ENCODE results near the gene HIGD1B.

HIGD1B gene

DNA sequence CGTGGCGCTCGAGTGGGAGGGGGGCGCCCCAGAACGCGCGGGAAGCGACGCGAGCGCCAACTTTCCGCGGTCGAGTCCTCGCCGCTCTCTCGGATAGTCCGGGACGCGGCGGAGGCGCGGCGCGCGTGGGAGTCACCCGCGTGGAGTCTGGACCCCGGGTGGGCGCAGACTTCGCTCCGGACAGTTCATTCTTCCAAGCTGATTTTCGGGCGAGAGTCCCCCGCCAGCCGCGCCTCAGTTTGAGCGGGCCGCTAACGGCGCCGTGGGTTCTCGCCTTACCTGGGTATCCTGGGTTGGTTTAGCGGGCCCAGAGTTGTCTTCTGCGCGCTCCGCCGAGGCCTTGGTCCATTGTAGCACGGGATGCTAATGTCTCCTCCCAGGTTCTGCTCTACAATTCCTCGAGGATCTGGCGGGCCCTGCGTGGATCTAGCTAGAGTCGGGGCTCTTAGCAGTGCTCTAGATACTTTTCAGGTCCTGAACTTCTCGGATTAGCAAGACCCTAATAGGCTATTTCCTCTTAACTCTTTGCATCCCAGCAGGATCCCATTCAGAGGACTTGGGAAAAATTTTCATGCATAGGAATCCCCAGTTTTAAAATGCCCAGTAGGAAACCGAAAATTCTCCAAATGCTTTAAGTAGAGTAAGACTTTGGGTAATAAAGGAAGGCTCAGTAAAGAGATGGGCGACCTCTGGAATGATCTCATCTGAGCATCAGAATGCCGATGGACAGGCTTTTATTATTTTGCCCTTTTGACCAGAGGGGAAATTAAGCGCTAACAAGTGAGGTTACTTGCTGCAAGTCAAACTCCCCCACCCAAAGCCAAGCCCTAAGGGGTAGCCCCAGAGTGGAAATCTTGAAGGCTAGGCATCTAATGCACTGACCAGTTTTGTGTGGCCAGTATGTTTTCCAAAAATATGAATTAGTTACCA lies 17.1 kb upstream of the HIGD1B start (continued):
- TF ChIP-seq ZFP3 (tag by site-specific recombination; IDR thresholded peaks at IDR 0.05; ENCODE audit: low read depth) (no peak), ZNF157 (tag by site-specific recombination; IDR thresholded peaks at IDR 0.05) (no peak), ZNF324 (tag by site-specific recombination; IDR thresholded peaks at IDR 0.05) (peak; percentile 67; the same call in 1 of the 2 replicates), ZNF433 (tag by site-specific recombination; IDR thresholded peaks at IDR 0.05; ENCODE audit: low read depth) (no peak), WT1 (tag by site-specific recombination; IDR thresholded peaks at IDR 0.05) (0 out of 2 replicates have a peak, but pooled peaks have one; percentile 40), ZNF426 (tag by site-specific recombination; IDR thresholded peaks at IDR 0.05) (no peak), ZNF529 (tag by site-specific recombination; IDR thresholded peaks at IDR 0.05; ENCODE audit: insufficient replicate concordance) (no peak), ZNF610 (tag by site-specific recombination; IDR thresholded peaks at IDR 0.05; ENCODE audit: borderline replicate concordance) (0 out of 2 replicates have a peak, but pooled peaks have one; percentile 30), ZNF621 (tag by site-specific recombination; IDR thresholded peaks at IDR 0.05) (no peak), ZBTB8A (tag by site-specific recombination; IDR thresholded peaks at IDR 0.05) (peak; percentile 38; the same call in 1 of the 2 replicates), ZNF660 (tag by site-specific recombination; IDR thresholded peaks at IDR 0.05) (peak; percentile 35; the same call in 1 of the 2 replicates), ZNF707 (tag by site-specific recombination; IDR thresholded peaks at IDR 0.05) (no peak), HOXA7 (CRISPR knock-in tag; IDR thresholded peaks at IDR 0.05; ENCODE audit: borderline replicate concordance) (no peak), GLI4 (tag by site-specific recombination; IDR thresholded peaks at IDR 0.05) (0 out of 2 replicates have a peak, but pooled peaks have one; percentile 32), ZNF132 (tag by site-specific recombination; IDR thresholded peaks at IDR 0.05; ENCODE audit: borderline replicate concordance) (no peak), GLIS2 (tag by site-specific recombination; IDR thresholded peaks at IDR 0.05) (peak; percentile 24; the same call in 1 of the 2 replicates), ZNF121 (tag by site-specific recombination; IDR thresholded peaks at IDR 0.05) (no peak), ZNF214 (tag by site-specific recombination; IDR thresholded peaks at IDR 0.05; ENCODE audit: borderline replicate concordance) (no peak), ZNF311 (tag by site-specific recombination; IDR thresholded peaks at IDR 0.05; ENCODE audit: borderline replicate concordance) (no peak), ZNF704 (tag by site-specific recombination; IDR thresholded peaks at IDR 0.05) (no peak), PRDM10 (tag by site-specific recombination; IDR thresholded peaks at IDR 0.05) (peak; percentile 67; the same call in 1 of the 2 replicates), ZNF629 (tag by site-specific recombination; IDR thresholded peaks at IDR 0.05) (no peak; the same call in none of the 2 replicates), PRDM1 (tag by site-specific recombination; IDR thresholded peaks at IDR 0.05) (no peak), SETDB1 (IDR thresholded peaks at IDR 0.05; ENCODE audit: insufficient read length, low read length) (no peak), ZNF585B (tag by site-specific recombination; IDR thresholded peaks at IDR 0.05) (no peak), ZNF394 (tag by site-specific recombination; IDR thresholded peaks at IDR 0.05; ENCODE audit: borderline replicate concordance) (no peak), ZIC2 (tag by site-specific recombination; IDR thresholded peaks at IDR 0.05) (0 out of 2 replicates have a peak, but pooled peaks have one; percentile 38)
- TF ChIP-seq, protein P1, sequence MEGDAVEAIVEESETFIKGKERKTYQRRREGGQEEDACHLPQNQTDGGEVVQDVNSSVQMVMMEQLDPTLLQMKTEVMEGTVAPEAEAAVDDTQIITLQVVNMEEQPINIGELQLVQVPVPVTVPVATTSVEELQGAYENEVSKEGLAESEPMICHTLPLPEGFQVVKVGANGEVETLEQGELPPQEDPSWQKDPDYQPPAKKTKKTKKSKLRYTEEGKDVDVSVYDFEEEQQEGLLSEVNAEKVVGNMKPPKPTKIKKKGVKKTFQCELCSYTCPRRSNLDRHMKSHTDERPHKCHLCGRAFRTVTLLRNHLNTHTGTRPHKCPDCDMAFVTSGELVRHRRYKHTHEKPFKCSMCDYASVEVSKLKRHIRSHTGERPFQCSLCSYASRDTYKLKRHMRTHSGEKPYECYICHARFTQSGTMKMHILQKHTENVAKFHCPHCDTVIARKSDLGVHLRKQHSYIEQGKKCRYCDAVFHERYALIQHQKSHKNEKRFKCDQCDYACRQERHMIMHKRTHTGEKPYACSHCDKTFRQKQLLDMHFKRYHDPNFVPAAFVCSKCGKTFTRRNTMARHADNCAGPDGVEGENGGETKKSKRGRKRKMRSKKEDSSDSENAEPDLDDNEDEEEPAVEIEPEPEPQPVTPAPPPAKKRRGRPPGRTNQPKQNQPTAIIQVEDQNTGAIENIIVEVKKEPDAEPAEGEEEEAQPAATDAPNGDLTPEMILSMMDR (tag by site-specific recombination; IDR thresholded peaks at IDR 0.05), result no peak
- TF ChIP-seq, protein P2, sequence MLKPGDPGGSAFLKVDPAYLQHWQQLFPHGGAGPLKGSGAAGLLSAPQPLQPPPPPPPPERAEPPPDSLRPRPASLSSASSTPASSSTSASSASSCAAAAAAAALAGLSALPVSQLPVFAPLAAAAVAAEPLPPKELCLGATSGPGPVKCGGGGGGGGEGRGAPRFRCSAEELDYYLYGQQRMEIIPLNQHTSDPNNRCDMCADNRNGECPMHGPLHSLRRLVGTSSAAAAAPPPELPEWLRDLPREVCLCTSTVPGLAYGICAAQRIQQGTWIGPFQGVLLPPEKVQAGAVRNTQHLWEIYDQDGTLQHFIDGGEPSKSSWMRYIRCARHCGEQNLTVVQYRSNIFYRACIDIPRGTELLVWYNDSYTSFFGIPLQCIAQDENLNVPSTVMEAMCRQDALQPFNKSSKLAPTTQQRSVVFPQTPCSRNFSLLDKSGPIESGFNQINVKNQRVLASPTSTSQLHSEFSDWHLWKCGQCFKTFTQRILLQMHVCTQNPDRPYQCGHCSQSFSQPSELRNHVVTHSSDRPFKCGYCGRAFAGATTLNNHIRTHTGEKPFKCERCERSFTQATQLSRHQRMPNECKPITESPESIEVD (tag by site-specific recombination; IDR thresholded peaks at IDR 0.05), result no peak
- TF ChIP-seq, protein P3, sequence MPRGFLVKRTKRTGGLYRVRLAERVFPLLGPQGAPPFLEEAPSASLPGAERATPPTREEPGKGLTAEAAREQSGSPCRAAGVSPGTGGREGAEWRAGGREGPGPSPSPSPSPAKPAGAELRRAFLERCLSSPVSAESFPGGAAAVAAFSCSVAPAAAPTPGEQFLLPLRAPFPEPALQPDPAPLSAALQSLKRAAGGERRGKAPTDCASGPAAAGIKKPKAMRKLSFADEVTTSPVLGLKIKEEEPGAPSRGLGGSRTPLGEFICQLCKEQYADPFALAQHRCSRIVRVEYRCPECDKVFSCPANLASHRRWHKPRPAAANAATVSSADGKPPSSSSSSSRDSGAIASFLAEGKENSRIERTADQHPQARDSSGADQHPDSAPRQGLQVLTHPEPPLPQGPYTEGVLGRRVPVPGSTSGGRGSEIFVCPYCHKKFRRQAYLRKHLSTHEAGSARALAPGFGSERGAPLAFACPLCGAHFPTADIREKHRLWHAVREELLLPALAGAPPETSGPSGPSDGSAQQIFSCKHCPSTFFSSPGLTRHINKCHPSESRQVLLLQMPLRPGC (tag by site-specific recombination; IDR thresholded peaks at IDR 0.05), result no peak
